ENCODE data around the gene BCKDHB. TPM values are rescaled to one million over a fixed set of nuclear protein-coding genes. Genes with fewer than 3 reads are reported as not detected.
"Not testable (repeated sequence)": the region's sequence is repeated elsewhere in the genome, so short reads cannot be mapped to it uniquely, and the experiment has no call there.

Gene BCKDHB
- total RNA-seq, 1 donor from 2014 or later = 12.5 TPM

- no peak for DNase-seq (ENCODE audit: low spot score)
Measured at GRCh38 chr6:80206758-80207157, 100.3 kb downstream of the BCKDHB start.

GRCh38 chr6:80209430-80209829 is 103.0 kb downstream of the BCKDHB start:
- no peak for DNase-seq (ENCODE audit: low spot score)

GRCh38 chr6:80210618-80211017 is 104.1 kb downstream of the BCKDHB start:
- peak; percentile 99 for DNase-seq (ENCODE audit: low spot score)

- peak; percentile 72 for DNase-seq (ENCODE audit: low spot score)
Measured at GRCh38 chr6:80211286-80211685, 104.8 kb downstream of the BCKDHB start.

- DNase-seq (ENCODE audit: low spot score) = not testable (repeated sequence)
Measured at GRCh38 chr6:80211890-80212289, 105.4 kb downstream of the BCKDHB start.

GRCh38 chr6:80214436-80215022 is 108.1 kb downstream of the BCKDHB start:
- peak; percentile 65 for DNase-seq (ENCODE audit: low spot score)

GRCh38 chr6:80215063-80215462 is 108.6 kb downstream of the BCKDHB start:
- no peak for DNase-seq (ENCODE audit: low spot score)

- peak; percentile 85 for DNase-seq (ENCODE audit: low spot score)
Measured at GRCh38 chr6:80217794-80218193, 111.3 kb downstream of the BCKDHB start.

GRCh38 chr6:80223743-80224212 is 117.3 kb downstream of the BCKDHB start:
- no peak for DNase-seq (ENCODE audit: low spot score)

- DNase-seq (ENCODE audit: low spot score) = no peak
Measured at GRCh38 chr6:80226151-80226550, 119.7 kb downstream of the BCKDHB start.

- DNase-seq (ENCODE audit: low spot score) = no peak
Measured at GRCh38 chr6:80226699-80227098, 120.2 kb downstream of the BCKDHB start.

- no peak for DNase-seq (ENCODE audit: low spot score)
Measured at GRCh38 chr6:80227545-80228105, 121.2 kb downstream of the BCKDHB start.

GRCh38 chr6:80233262-80233661 is 126.8 kb downstream of the BCKDHB start:
- DNase-seq (ENCODE audit: low spot score) = no peak

GRCh38 chr6:80233958-80234357 is 127.5 kb downstream of the BCKDHB start:
- DNase-seq (ENCODE audit: low spot score) = no peak

- no peak for DNase-seq (ENCODE audit: low spot score)
Measured at GRCh38 chr6:80234401-80234800, 127.9 kb downstream of the BCKDHB start.

GRCh38 chr6:80234908-80235307 is 128.4 kb downstream of the BCKDHB start:
- no peak for DNase-seq (ENCODE audit: low spot score)

GRCh38 chr6:80235647-80236046 is 129.2 kb downstream of the BCKDHB start:
- DNase-seq (ENCODE audit: low spot score) = no peak

- not testable (repeated sequence) for DNase-seq (ENCODE audit: low spot score)
Measured at GRCh38 chr6:80238754-80239153, 132.3 kb downstream of the BCKDHB start.

GRCh38 chr6:80245043-80245442 is 138.6 kb downstream of the BCKDHB start:
- no peak for DNase-seq (ENCODE audit: low spot score)

GRCh38 chr6:80249897-80250296 is 143.4 kb downstream of the BCKDHB start:
- no peak for DNase-seq (ENCODE audit: low spot score)

- DNase-seq (ENCODE audit: low spot score) = no peak
Measured at GRCh38 chr6:80250391-80250997, 144.0 kb downstream of the BCKDHB start.

GRCh38 chr6:80251321-80251720 is 144.8 kb downstream of the BCKDHB start:
- DNase-seq (ENCODE audit: low spot score) = peak; percentile 4

- DNase-seq (ENCODE audit: low spot score) = no peak
Measured at GRCh38 chr6:80254716-80255115, 148.2 kb downstream of the BCKDHB start.

Measured in umbilical cord (tissue), 2 donors.